ENCODE data around the gene NRDC.

The NRDC gene

DNA sequence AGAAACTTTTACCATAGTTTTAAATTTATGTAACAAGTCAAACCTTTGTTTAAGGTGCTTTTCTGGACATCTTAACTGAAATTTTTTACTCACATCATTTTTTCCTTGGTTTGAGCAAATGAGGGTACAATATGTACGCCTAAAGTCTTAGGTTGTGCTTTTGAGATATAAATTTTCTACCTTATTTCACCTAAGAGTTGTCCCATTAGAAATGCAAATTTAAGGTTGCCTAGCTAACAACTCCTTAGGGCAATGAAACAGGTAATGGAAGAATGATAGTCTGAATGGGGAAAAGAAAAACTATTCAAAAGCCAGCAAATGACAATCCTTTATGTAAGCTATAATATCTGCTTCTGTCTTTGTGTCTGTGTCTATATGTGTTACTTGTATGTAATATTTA, 19.6 kb downstream of the NRDC start:
- no peak for DNase-seq (ENCODE audit: low read depth)
- H3K4me3 ChIP-seq (ENCODE audit: low read depth, low read length) = no peak overlapping the region
- TF ChIP-seq, protein P1, sequence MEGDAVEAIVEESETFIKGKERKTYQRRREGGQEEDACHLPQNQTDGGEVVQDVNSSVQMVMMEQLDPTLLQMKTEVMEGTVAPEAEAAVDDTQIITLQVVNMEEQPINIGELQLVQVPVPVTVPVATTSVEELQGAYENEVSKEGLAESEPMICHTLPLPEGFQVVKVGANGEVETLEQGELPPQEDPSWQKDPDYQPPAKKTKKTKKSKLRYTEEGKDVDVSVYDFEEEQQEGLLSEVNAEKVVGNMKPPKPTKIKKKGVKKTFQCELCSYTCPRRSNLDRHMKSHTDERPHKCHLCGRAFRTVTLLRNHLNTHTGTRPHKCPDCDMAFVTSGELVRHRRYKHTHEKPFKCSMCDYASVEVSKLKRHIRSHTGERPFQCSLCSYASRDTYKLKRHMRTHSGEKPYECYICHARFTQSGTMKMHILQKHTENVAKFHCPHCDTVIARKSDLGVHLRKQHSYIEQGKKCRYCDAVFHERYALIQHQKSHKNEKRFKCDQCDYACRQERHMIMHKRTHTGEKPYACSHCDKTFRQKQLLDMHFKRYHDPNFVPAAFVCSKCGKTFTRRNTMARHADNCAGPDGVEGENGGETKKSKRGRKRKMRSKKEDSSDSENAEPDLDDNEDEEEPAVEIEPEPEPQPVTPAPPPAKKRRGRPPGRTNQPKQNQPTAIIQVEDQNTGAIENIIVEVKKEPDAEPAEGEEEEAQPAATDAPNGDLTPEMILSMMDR (IDR thresholded peaks at IDR 0.05; ENCODE audit: control insufficient read depth, extremely low read depth, insufficient read depth) = no peak

DNA sequence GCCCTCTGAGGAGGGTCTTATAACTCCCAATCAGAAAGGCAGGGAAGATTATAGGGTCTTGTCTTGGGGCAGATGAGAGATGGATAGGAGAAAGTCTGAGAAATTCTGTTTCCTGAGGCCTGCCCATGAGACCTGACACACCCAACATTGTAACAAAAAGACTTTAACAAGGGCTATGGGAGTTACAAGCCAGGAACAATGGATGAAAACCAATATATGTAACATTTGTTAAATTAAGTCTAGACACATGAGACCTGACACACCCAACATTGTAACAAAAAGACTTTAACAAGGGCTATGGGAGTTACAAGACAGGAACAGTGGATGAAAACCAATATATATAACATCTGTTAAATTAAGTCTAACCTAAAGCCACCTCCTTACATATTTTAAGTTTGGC, 21.8 kb downstream of the NRDC start:
- TF ChIP-seq, protein P1 (IDR thresholded peaks at IDR 0.05; ENCODE audit: control insufficient read depth, extremely low read depth, insufficient read depth) = no peak
- H3K4me3 ChIP-seq (ENCODE audit: low read depth, low read length) = no peak overlapping the region
- no peak for DNase-seq (ENCODE audit: low read depth)

DNA sequence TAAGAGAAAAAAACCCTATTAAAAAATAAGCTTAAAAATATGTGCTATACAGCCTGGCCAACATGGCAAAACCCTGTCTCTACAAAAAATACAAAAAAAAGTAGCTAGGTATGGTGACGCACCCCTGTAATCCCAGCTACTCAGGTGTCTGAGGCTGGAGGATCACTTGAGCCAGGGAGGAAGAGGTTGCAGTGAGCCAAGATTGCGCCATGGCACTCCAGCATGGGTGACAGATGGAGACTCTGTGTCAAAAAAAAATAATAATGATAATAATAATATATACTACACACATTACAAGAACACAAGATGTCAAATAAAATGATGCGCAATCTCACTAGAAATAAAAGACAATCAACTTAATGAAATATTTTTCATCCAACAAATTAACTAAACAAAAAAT, 22.9 kb downstream of the NRDC start:
- H3K4me3 ChIP-seq (ENCODE audit: low read depth, low read length) = no peak overlapping the region
- TF ChIP-seq, protein P1 (IDR thresholded peaks at IDR 0.05; ENCODE audit: control insufficient read depth, extremely low read depth, insufficient read depth) = no peak
- no peak for DNase-seq (ENCODE audit: low read depth)

DNA sequence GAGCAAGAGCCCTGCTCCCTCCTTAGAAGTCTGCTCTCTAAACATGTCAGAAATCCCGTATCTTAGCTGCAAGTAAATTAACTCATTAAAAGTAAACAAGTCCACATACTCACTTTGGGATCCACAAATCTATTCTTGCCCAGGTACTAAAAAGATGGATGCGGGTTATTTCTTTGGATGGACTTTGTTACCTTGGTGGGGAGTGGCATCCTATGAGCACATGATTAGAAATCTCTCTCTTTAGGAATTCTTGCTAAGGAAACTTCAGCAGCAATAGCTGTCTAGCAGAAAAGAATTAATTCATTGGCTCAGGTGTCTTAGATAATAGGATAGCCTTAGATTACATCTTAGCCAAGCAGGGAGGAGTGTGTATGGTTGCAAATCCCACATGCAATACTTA, 25.2 kb downstream of the NRDC start:
- TF ChIP-seq, protein P1 (IDR thresholded peaks at IDR 0.05; ENCODE audit: control insufficient read depth, extremely low read depth, insufficient read depth) = no peak
- no peak for DNase-seq (ENCODE audit: low read depth)
- no peak overlapping the region for H3K4me3 ChIP-seq (ENCODE audit: low read depth, low read length)

DNA sequence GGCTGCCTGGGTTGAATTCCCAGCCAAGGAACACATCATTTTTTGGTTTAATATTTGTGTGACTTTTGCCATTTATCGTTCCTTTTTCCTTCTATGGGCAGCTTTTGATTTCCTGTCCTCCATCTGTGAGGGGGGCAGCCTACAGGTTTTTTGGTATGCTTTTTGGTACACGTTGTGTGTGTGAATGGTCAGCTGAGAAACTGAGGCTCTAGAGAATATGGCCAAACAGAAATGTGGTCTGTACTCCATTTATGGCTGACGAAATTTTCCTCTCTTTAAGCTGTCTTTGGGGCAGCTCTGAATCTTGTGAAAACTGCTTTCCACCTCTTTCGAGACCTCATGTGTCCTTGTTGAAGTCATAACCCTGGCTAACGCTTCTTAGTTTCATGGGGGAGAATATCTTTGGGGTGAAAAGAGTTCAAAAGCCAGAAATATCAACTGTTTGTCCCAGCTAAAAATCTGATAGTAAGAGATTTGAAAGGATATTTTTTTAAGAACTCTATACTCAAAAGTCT, 26.6 kb downstream of the NRDC start:
- no peak overlapping the region for H3K4me3 ChIP-seq (ENCODE audit: low read depth, low read length)
- TF ChIP-seq, protein P1 (IDR thresholded peaks at IDR 0.05; ENCODE audit: control insufficient read depth, extremely low read depth, insufficient read depth) = no peak
- no peak for DNase-seq (ENCODE audit: low read depth)

DNA sequence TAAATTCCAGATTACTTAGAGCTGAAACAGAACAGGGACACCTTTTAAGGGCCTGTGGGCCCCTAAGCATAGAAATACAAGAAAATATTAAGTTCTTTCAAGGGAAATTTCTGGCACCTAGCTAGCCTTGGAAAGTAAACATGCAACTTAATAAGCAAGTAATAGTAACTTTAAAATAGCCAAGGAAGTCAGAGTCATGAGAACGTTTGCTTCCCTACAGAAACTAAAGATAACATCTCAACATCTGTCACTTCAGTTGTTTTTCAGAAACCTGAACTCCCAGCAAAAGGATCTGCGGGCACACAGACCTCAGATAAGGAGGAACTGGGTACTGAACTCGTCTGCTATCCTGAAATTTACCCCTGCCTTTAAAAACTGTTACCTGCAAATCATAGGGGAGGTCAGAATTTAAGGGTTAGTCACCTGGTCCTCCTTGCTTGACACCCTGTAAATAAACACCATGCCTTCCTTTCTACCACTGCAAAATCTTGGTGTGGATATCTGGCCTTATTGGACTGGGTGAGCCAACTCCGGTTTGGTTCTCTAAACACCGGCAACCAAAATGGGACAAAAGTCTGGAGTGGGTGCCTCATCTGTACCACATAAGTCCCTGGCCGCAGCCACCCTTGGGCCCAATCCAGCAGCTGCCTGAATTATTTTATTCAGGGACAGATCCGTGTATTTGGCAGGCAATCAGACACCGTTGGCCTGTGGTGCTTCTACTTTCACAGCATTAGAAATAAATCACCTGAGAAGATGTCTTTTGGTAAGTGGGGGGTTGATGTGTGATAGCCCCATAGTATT, 27.9 kb downstream of the NRDC start:
- no peak for DNase-seq (ENCODE audit: low read depth)
- H3K4me3 ChIP-seq (ENCODE audit: low read depth, low read length) = no peak overlapping the region
- TF ChIP-seq, protein P1 (IDR thresholded peaks at IDR 0.05; ENCODE audit: control insufficient read depth, extremely low read depth, insufficient read depth) = no peak

Data from LNCaP clone FGC (cell line).